Activated T-cell treated with anti-CD3 and anti-CD28 coated beads, Interleukin-2, amount 50 U/mL, for 4 hours (primary cell): ENCODE results near the gene NTN1. TPM values are rescaled to one million over a fixed set of nuclear protein-coding genes. Genes with fewer than 3 reads are reported as not detected.

Experiments
- ATAC-seq, 2 donors: fragments of 200-7000 bp; cut with Tn5 transposase; one replicate each; pipeline ENCODE4 v1.10.0; 2021
- DNase-seq: peaks from one replicate; pipeline ENCODE4 v3.0.0-alpha.2; 2020
- H3K27me3 Mint-ChIP-seq: one replicate; pipeline ENCODE4 v1.8.0; 2021; ENCODE audit warnings: low read depth, mixed read lengths
- H3K36me3 Mint-ChIP-seq: one replicate; pipeline ENCODE4 v1.8.0; 2022; ENCODE audit warnings: mixed read lengths; ENCODE audit not compliant: insufficient read depth
- H3K4me1 Mint-ChIP-seq: one replicate; pipeline ENCODE4 v1.8.0; 2021; ENCODE audit warnings: low read depth, mixed read lengths
- H3K4me3 Mint-ChIP-seq: one replicate; pipeline ENCODE4 v1.8.0; 2021; ENCODE audit warnings: mild to moderate bottlenecking, moderate library complexity, mixed read lengths
- H3K9me3 Mint-ChIP-seq: one replicate; pipeline ENCODE4 v1.8.0; 2021; ENCODE audit warnings: mixed read lengths
- total RNA-seq, 3 donors: library from RNA; stranded (reverse); gene quantifications; one replicate each; pipeline ENCODE4 v1.2.1, GENCODE V29; 2021

The NTN1 gene
- total RNA-seq, 3 donors from 2014 or later, result 0.53 to 0.71 (median 0.55) TPM

- H3K27me3 Mint-ChIP-seq, result no peaks in the 10 kb centered on the region
- DNase-seq (no peak), ATAC-seq (no peak)
- no peak overlapping the region for H3K4me3 Mint-ChIP-seq
- peaks cover 12% of the 10 kb centered on the region for H3K9me3 Mint-ChIP-seq
- no peaks in the 10 kb centered on the region for H3K36me3 Mint-ChIP-seq
- H3K4me1 Mint-ChIP-seq, result no peaks in the 10 kb centered on the region
Measured at GRCh38 chr17:9211133-9211765, 189.9 kb downstream of the NTN1 start.

GRCh38 chr17:9212376-9213302 lies 191.3 kb downstream of the NTN1 start:
- Mint-ChIP-seq H3K27me3 (no peaks in the 10 kb centered on the region), H3K4me3 (no peak overlapping the region), H3K36me3 (no peaks in the 10 kb centered on the region), H3K4me1 (no peaks in the 10 kb centered on the region), H3K9me3 (peaks cover 20% of the 10 kb centered on the region)
- DNase-seq, result no peak
- no peak for ATAC-seq

- no peak overlapping the region for H3K4me3 Mint-ChIP-seq
- ATAC-seq (no peak), DNase-seq (no peak)
- H3K27me3 Mint-ChIP-seq, result no peaks in the 10 kb centered on the region
- no peaks in the 10 kb centered on the region for H3K36me3 Mint-ChIP-seq
- peaks cover 20% of the 10 kb centered on the region for H3K9me3 Mint-ChIP-seq
- no peaks in the 10 kb centered on the region for H3K4me1 Mint-ChIP-seq
Measured at GRCh38 chr17:9213303-9213640, 192.0 kb downstream of the NTN1 start.

DNA sequence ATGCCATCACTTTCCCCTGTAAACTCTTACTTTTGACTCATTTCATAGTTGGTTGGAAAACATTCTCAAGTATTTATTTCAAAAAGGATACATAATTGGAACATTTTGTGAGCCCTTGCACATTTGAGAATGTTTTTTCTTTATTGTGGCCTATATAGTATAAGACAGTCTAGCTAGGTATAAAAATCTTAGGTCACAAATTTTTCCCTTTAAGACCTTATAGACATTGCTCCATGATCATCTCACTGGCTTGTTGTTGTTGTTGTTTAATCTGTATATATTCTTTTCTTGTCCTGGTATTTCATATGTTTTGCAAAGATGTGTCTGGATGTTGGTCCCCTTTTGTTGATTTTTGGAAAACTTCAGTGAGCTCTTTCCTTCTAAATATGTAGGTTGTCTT lies 194.2 kb downstream of the NTN1 start:
- Mint-ChIP-seq H3K9me3 (peaks cover 20% of the 10 kb centered on the region), H3K27me3 (no peaks in the 10 kb centered on the region), H3K4me1 (no peaks in the 10 kb centered on the region), H3K36me3 (no peaks in the 10 kb centered on the region), H3K4me3 (no peak overlapping the region)
- no peak for DNase-seq
- ATAC-seq, result no peak

GRCh38 chr17:9217151-9218056 lies 196.1 kb downstream of the NTN1 start:
- H3K4me1 Mint-ChIP-seq, result no peaks in the 10 kb centered on the region
- H3K4me3 Mint-ChIP-seq, result no peak overlapping the region
- H3K9me3 Mint-ChIP-seq, result peaks cover 20% of the 10 kb centered on the region
- peaks cover 2% of the 10 kb centered on the region for H3K27me3 Mint-ChIP-seq
- H3K36me3 Mint-ChIP-seq, result no peaks in the 10 kb centered on the region
- ATAC-seq (no peak), DNase-seq (no peak)

DNA sequence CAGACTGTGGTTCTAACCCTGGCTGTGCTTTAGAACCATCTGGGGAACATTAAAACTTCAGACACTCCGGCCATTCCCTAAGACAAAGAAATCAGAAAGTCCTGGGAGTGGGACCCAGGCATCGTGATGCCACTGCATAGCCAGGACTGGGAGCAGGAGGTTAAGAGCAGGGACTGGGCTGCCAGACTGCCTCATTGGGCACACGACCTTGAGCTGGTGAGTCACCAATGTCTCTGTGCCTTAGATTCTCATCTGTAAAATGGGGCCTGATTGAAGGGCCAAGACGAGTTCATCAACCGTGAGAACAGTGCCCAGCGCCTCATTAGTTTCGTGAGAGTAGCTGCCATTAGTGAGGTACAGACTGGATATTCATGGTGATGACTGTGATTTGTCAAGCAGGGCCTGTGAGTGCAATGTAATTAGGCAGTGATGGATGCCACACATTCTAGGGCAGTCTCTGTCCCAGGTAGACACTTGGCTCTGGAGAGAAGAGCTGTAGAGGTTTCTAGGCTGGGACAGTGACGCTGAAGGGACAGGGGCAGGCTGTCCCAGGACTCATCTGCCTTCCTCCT lies 196.8 kb downstream of the NTN1 start:
- H3K27me3 Mint-ChIP-seq, result peaks cover 2% of the 10 kb centered on the region
- no peaks in the 10 kb centered on the region for H3K36me3 Mint-ChIP-seq
- H3K9me3 Mint-ChIP-seq, result peaks cover 20% of the 10 kb centered on the region
- DNase-seq, result no peak
- no peak for ATAC-seq
- H3K4me3 Mint-ChIP-seq, result no peak overlapping the region
- no peaks in the 10 kb centered on the region for H3K4me1 Mint-ChIP-seq

- H3K9me3 Mint-ChIP-seq, result peaks cover 20% of the 10 kb centered on the region
- no peak for DNase-seq
Measured at GRCh38 chr17:9218911-9219310, 197.6 kb downstream of the NTN1 start.

GRCh38 chr17:9219631-9220397 lies 198.5 kb downstream of the NTN1 start:
- ATAC-seq, result no peak
- H3K9me3 Mint-ChIP-seq, result peaks cover 20% of the 10 kb centered on the region
- no peak for DNase-seq
- peaks cover 2% of the 10 kb centered on the region for H3K27me3 Mint-ChIP-seq
- no peaks in the 10 kb centered on the region for H3K4me1 Mint-ChIP-seq
- no peaks in the 10 kb centered on the region for H3K36me3 Mint-ChIP-seq
- H3K4me3 Mint-ChIP-seq, result no peak overlapping the region

More at GRCh38 chr17:9218911-9219310, 197.6 kb downstream of the NTN1 start:
- ATAC-seq, result no peak
- Mint-ChIP-seq H3K4me1 (no peaks in the 10 kb centered on the region), H3K27me3 (peaks cover 2% of the 10 kb centered on the region), H3K36me3 (no peaks in the 10 kb centered on the region), H3K4me3 (no peak overlapping the region)

GRCh38 chr17:9220398-9221146 lies 199.3 kb downstream of the NTN1 start:
- Mint-ChIP-seq H3K4me3 (no peak overlapping the region), H3K36me3 (no peaks in the 10 kb centered on the region), H3K27me3 (peaks cover 2% of the 10 kb centered on the region)

DNA sequence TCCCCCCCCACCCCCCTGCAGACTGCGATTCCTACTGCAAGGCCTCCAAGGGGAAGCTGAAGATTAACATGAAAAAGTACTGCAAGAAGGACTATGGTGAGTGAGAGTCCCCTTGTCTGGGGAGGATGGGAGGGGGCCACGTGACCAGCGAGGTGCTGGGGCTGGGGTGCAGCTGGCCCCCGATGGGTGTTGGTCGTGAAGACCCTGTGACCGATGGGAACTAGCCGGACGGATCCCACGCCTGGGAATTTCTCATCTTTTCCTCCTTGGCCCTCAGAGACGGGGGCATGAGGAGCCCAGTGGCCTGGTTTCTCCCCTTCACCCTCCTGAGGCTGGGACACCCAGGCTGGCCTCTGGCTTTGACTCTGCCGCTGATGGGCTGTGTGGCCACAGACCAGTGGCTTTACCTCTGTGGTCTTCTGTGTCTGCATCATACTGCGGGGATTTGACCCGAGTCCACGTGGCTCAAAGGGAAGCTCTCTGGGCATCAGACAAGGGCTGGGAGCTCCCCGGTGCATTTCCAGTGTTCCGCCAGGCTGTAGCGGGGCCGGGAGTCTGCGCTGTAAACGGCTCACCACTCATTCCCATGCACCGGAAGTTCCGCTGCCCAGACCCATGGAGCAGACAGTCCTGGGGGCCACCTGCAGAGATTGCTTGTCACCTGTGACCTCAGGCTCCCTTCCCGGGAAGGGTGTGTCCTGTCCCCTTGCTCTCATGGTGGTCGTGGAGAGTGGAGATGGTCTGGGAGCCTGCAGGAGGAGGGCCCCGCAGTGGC lies 200.0 kb downstream of the NTN1 start:
- no peaks in the 10 kb centered on the region for H3K36me3 Mint-ChIP-seq
- H3K4me3 Mint-ChIP-seq, result no peak overlapping the region
- no peak for ATAC-seq
- peaks cover 8% of the 10 kb centered on the region for H3K9me3 Mint-ChIP-seq
- DNase-seq, result no peak
- H3K27me3 Mint-ChIP-seq, result peaks cover 2% of the 10 kb centered on the region
- H3K4me1 Mint-ChIP-seq, result no peaks in the 10 kb centered on the region

More at GRCh38 chr17:9220398-9221146, 199.3 kb downstream of the NTN1 start:
- Mint-ChIP-seq H3K4me1 (no peaks in the 10 kb centered on the region), H3K9me3 (peaks cover 15% of the 10 kb centered on the region)
- no peak for ATAC-seq
- no peak for DNase-seq

DNA sequence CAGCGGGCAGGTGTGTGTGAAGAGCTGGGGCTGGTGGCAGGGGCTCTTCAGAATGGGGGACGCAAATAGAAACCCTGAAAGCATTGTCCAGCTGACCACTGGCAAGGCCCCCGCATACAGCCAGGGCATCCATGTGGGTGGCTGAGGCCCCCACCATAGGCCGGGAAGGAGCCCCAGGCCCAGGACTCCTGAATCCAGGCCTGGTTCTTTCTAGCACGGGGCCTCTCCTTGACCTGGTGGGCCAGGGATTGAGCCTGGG lies 200.5 kb downstream of the NTN1 start:
- Mint-ChIP-seq H3K4me3 (no peak overlapping the region), H3K4me1 (no peaks in the 10 kb centered on the region), H3K27me3 (peaks cover 2% of the 10 kb centered on the region), H3K36me3 (no peaks in the 10 kb centered on the region), H3K9me3 (peaks cover 5% of the 10 kb centered on the region)
- DNase-seq (no peak), ATAC-seq (no peak)

- Mint-ChIP-seq H3K27me3 (peaks cover 2% of the 10 kb centered on the region), H3K4me3 (no peak overlapping the region)
Measured at GRCh38 chr17:9223531-9223930, 202.2 kb downstream of the NTN1 start.

More at GRCh38 chr17:9223531-9223930, 202.2 kb downstream of the NTN1 start:
- ATAC-seq (no peak), DNase-seq (no peak)
- Mint-ChIP-seq H3K36me3 (no peaks in the 10 kb centered on the region), H3K9me3 (no peaks in the 10 kb centered on the region), H3K4me1 (no peaks in the 10 kb centered on the region)
